WTC11 (cell line): Measurements from ENCODE around the gene GDF2. TPM values are rescaled to one million over a fixed set of nuclear protein-coding genes. Genes with fewer than 3 reads are reported as not detected.

Source experiments
- ATAC-seq: fragments of 200-7000 bp; cut with Tn5 transposase; 2 replicates; pipeline ENCODE4 v1.10.0; 2021; ENCODE audit warnings: mild to moderate bottlenecking, moderate library complexity
- CTCF ChIA-PET: fragments of 300-600 bp; sonication (Branson Sonifier 250); formaldehyde crosslinking; loops from one replicate; lab custom pipeline; 2021; ENCODE audit warnings: antibody characterized with exemption; lab: Charles Lee
- POLR2A ChIA-PET: fragments of 350-600 bp; sonication (Branson Sonifier 250); formaldehyde crosslinking; loops from one replicate; lab custom pipeline; 2021; ENCODE audit warnings: antibody characterized with exemption; lab: Charles Lee
- DNase-seq: peaks from one replicate; pipeline ENCODE4 v3.0.0; 2021; ENCODE audit warnings: low spot score
- H3K27ac Mint-ChIP-seq: 2 replicates; pipeline ENCODE4 v1.8.0; 2021; ENCODE audit warnings: mixed read lengths
- H3K27me3 Mint-ChIP-seq: 2 replicates; pipeline ENCODE4 v1.8.0; 2021; ENCODE audit warnings: low read depth, mild to moderate bottlenecking, moderate library complexity, mixed read lengths
- H3K36me3 Mint-ChIP-seq: 2 replicates; pipeline ENCODE4 v1.8.0; 2021; ENCODE audit warnings: mixed read lengths
- H3K4me1 Mint-ChIP-seq: 2 replicates; pipeline ENCODE4 v1.8.0; 2022; ENCODE audit warnings: mixed read lengths
- H3K4me3 Mint-ChIP-seq: 2 replicates; pipeline ENCODE4 v1.8.0; 2021; ENCODE audit warnings: mild to moderate bottlenecking, moderate library complexity, mixed read lengths
- H3K9me3 Mint-ChIP-seq: 2 replicates; pipeline ENCODE4 v1.8.0; 2021; ENCODE audit warnings: mixed read lengths
- ESRRA ChIP-seq: sonication (generic); formaldehyde crosslinking; IDR thresholded peaks from 2 replicates; pipeline ENCODE4 v1.8.1; 2022; ENCODE audit warnings: mild to moderate bottlenecking, missing genetic modification reagents, borderline replicate concordance
- GTF2I ChIP-seq: fragments of 250-450 bp; sonication (Bioruptor Pico); conservative IDR thresholded peaks from 2 replicates; pipeline ENCODE4 v1.4.0; 2021; ENCODE audit warnings: mild to moderate bottlenecking
- MYBL2 ChIP-seq: sonication (generic); formaldehyde crosslinking; IDR thresholded peaks from 2 replicates; pipeline ENCODE4 v1.8.1; 2023; ENCODE audit warnings: mild to moderate bottlenecking, moderate library complexity, missing genetic modification reagents
- NR1H2 ChIP-seq: sonication (generic); formaldehyde crosslinking; IDR thresholded peaks from 2 replicates; pipeline ENCODE4 v1.9.0; 2021; ENCODE audit warnings: mild to moderate bottlenecking, moderate library complexity, missing genetic modification reagents
- NR3C1 ChIP-seq: sonication (generic); formaldehyde crosslinking; conservative IDR thresholded peaks from 2 replicates; pipeline ENCODE4 v1.8.1; 2023; ENCODE audit warnings: low read depth, mild to moderate bottlenecking, missing genetic modification reagents
- OVOL2 ChIP-seq: fragments of 250-450 bp; sonication (Bioruptor Pico); IDR thresholded peaks from 2 replicates; pipeline ENCODE4 v1.9.0; 2021; ENCODE audit warnings: mild to moderate bottlenecking, borderline replicate concordance
- SMAD3 ChIP-seq: sonication (generic); formaldehyde crosslinking; IDR thresholded peaks from 2 replicates; pipeline ENCODE4 v1.8.0; 2022; ENCODE audit warnings: missing genetic modification reagents, mild to moderate bottlenecking, borderline replicate concordance
- TCF7 ChIP-seq: sonication (generic); formaldehyde crosslinking; IDR thresholded peaks from 2 replicates; pipeline ENCODE4 v1.8.0; 2022; ENCODE audit warnings: mild to moderate bottlenecking, low read depth, missing genetic modification reagents, moderate library complexity
- ZNF121 ChIP-seq: sonication (generic); formaldehyde crosslinking; IDR thresholded peaks from 2 replicates; pipeline ENCODE4 v1.8.0; 2023; ENCODE audit warnings: missing genetic modification reagents
- ZNF219 ChIP-seq: sonication (generic); formaldehyde crosslinking; IDR thresholded peaks from 2 replicates; pipeline ENCODE4 v1.8.0; 2023; ENCODE audit warnings: missing genetic modification reagents, mild to moderate bottlenecking, borderline replicate concordance
- ZNF263 ChIP-seq: sonication (generic); formaldehyde crosslinking; IDR thresholded peaks from 2 replicates; pipeline ENCODE4 v1.8.1; 2022; ENCODE audit warnings: low read depth, mild to moderate bottlenecking, moderate library complexity, missing genetic modification reagents
- ZNF671 ChIP-seq: fragments of 250-450 bp; sonication (Bioruptor Pico); IDR thresholded peaks from 2 replicates; pipeline ENCODE4 v1.8.0; 2021; ENCODE audit warnings: mild to moderate bottlenecking
- total RNA-seq: library from RNA; stranded (reverse); gene quantifications from 3 replicates; pipeline ENCODE4 v1.2.3, GENCODE V29; 2021
- TF ChIP-seq, protein P1 (sequence below): sonication (generic); formaldehyde crosslinking; IDR thresholded peaks from 2 replicates; pipeline ENCODE4 v1.8.0; 2022; ENCODE audit warnings: mild to moderate bottlenecking, missing genetic modification reagents
- TF ChIP-seq, protein P2 (sequence below): fragments of 200-600 bp; IDR thresholded peaks from 2 replicates; pipeline ENCODE4 v1.8.0; 2022; ENCODE audit warnings: antibody characterized with exemption
- TF ChIP-seq, protein P3 (sequence below): sonication (generic); formaldehyde crosslinking; IDR thresholded peaks from 2 replicates; pipeline ENCODE4 v1.8.1; 2022; ENCODE audit warnings: missing genetic modification reagents, borderline replicate concordance
- TF ChIP-seq, protein P4 (sequence below): sonication (generic); formaldehyde crosslinking; IDR thresholded peaks from 2 replicates; pipeline ENCODE4 v1.8.0; 2022; ENCODE audit warnings: mild to moderate bottlenecking, missing genetic modification reagents
- TF ChIP-seq, protein P5 (sequence below): sonication (generic); formaldehyde crosslinking; IDR thresholded peaks from 2 replicates; pipeline ENCODE4 v1.8.1; 2022; ENCODE audit warnings: low read depth, mild to moderate bottlenecking, moderate library complexity, missing genetic modification reagents, borderline replicate concordance
- TF ChIP-seq, protein P6 (sequence below): sonication (generic); formaldehyde crosslinking; IDR thresholded peaks from 2 replicates; pipeline ENCODE4 v1.8.0; 2022; ENCODE audit warnings: missing genetic modification reagents
- TF ChIP-seq, protein P7 (sequence below): sonication (generic); formaldehyde crosslinking; IDR thresholded peaks from 2 replicates; pipeline ENCODE4 v1.8.1; 2023; ENCODE audit warnings: mild to moderate bottlenecking, missing genetic modification reagents, moderate library complexity
- TF ChIP-seq, protein P8 (sequence below): sonication (generic); formaldehyde crosslinking; IDR thresholded peaks from 2 replicates; pipeline ENCODE4 v1.8.1; 2023; ENCODE audit warnings: mild to moderate bottlenecking, missing genetic modification reagents
- TF ChIP-seq, protein P9 (sequence below): sonication (generic); formaldehyde crosslinking; IDR thresholded peaks from 2 replicates; pipeline ENCODE4 v1.8.0; 2023; ENCODE audit warnings: missing genetic modification reagents
- TF ChIP-seq, protein P10 (sequence below): fragments of 250-450 bp; sonication (Bioruptor Pico); conservative IDR thresholded peaks from 2 replicates; pipeline ENCODE4 v1.9.0; 2021; ENCODE audit warnings: mild to moderate bottlenecking

GDF2 gene
- total RNA-seq, 1 experiment from 2014 or later = not detected

DNA sequence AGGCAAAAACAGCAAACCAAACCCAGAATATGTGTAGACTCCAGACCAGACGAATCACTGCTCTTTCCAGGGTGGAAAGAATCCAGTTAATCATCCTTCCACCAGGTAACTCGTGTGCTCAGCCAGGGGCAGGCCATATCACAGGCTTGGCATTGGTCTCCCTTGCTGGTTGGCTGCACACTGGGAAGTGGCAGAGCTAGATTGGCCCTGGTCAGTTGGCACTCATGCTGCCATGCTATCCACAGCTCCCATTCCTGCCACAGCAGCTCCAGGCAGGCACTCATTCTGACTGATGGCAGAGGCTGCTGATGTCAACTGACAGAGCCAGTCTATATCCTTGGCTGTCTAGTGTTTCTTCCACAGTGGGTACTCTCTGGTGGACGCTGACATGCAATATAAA is 31.9 kb upstream of the GDF2 start (continued):
- TF ChIP-seq, protein P1, sequence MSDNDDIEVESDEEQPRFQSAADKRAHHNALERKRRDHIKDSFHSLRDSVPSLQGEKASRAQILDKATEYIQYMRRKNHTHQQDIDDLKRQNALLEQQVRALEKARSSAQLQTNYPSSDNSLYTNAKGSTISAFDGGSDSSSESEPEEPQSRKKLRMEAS (CRISPR knock-in tag) = no peak
- TF ChIP-seq ZNF219 (CRISPR knock-in tag) (no peak), MYBL2 (CRISPR knock-in tag) (no peak), ZNF121 (no peak)
- TF ChIP-seq, all 79 proteins: peak for 0

DNA sequence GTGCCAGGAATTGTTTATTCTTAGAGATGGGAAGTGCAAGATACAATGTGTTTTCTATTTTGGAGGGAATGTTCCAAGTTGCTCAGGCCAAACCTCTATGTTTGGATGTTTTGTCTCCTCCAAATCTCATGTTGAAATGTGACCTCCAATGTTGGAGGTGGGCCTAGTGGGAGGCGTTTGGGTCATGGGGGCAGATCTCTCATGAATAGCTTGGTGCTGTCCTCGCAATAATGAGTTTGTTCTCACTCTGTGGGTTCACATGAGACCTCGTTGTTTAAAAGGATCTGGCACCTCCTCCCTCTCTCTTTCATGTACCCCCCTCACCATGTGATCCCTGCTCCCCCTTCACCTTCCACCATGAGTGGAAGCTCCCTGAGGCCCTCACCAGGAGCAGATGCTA is 30.6 kb upstream of the GDF2 start:
- Mint-ChIP-seq H3K27me3 (0 out of 2 replicates have a peak, but pooled peaks cover 2% of the 10 kb centered on the region), H3K27ac (no peak overlapping the region), H3K9me3 (no peaks in the 10 kb centered on the region), H3K4me1 (peaks cover 7% of the 10 kb centered on the region), H3K36me3 (no peaks in the 10 kb centered on the region), H3K4me3 (no peak overlapping the region)
- ChIA-PET POLR2A (no interaction called here), CTCF (no interaction called here)
- DNase-seq (no peak), ATAC-seq (no peak)
- TF ChIP-seq, protein P2, sequence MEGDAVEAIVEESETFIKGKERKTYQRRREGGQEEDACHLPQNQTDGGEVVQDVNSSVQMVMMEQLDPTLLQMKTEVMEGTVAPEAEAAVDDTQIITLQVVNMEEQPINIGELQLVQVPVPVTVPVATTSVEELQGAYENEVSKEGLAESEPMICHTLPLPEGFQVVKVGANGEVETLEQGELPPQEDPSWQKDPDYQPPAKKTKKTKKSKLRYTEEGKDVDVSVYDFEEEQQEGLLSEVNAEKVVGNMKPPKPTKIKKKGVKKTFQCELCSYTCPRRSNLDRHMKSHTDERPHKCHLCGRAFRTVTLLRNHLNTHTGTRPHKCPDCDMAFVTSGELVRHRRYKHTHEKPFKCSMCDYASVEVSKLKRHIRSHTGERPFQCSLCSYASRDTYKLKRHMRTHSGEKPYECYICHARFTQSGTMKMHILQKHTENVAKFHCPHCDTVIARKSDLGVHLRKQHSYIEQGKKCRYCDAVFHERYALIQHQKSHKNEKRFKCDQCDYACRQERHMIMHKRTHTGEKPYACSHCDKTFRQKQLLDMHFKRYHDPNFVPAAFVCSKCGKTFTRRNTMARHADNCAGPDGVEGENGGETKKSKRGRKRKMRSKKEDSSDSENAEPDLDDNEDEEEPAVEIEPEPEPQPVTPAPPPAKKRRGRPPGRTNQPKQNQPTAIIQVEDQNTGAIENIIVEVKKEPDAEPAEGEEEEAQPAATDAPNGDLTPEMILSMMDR = no peak
- TF ChIP-seq TCF7 = no peak
- no peak for TF ChIP-seq NR1H2 (CRISPR knock-in tag)
- TF ChIP-seq, protein P3, sequence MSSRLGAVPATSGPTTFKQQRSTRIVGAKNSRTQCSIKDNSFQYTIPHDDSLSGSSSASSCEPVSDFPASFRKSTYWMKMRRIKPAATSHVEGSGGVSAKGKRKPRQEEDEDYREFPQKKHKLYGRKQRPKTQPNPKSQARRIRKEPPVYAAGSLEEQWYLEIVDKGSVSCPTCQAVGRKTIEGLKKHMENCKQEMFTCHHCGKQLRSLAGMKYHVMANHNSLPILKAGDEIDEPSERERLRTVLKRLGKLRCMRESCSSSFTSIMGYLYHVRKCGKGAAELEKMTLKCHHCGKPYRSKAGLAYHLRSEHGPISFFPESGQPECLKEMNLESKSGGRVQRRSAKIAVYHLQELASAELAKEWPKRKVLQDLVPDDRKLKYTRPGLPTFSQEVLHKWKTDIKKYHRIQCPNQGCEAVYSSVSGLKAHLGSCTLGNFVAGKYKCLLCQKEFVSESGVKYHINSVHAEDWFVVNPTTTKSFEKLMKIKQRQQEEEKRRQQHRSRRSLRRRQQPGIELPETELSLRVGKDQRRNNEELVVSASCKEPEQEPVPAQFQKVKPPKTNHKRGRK (CRISPR knock-in tag) = no peak
- TF ChIP-seq, protein P4, sequence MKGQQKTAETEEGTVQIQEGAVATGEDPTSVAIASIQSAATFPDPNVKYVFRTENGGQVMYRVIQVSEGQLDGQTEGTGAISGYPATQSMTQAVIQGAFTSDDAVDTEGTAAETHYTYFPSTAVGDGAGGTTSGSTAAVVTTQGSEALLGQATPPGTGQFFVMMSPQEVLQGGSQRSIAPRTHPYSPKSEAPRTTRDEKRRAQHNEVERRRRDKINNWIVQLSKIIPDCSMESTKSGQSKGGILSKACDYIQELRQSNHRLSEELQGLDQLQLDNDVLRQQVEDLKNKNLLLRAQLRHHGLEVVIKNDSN (CRISPR knock-in tag) = no peak
- TF ChIP-seq NR3C1 (CRISPR knock-in tag) = no peak
- TF ChIP-seq, protein P5, sequence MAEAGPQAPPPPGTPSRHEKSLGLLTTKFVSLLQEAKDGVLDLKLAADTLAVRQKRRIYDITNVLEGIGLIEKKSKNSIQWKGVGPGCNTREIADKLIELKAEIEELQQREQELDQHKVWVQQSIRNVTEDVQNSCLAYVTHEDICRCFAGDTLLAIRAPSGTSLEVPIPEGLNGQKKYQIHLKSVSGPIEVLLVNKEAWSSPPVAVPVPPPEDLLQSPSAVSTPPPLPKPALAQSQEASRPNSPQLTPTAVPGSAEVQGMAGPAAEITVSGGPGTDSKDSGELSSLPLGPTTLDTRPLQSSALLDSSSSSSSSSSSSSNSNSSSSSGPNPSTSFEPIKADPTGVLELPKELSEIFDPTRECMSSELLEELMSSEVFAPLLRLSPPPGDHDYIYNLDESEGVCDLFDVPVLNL (CRISPR knock-in tag) = no peak
- TF ChIP-seq, protein P6, sequence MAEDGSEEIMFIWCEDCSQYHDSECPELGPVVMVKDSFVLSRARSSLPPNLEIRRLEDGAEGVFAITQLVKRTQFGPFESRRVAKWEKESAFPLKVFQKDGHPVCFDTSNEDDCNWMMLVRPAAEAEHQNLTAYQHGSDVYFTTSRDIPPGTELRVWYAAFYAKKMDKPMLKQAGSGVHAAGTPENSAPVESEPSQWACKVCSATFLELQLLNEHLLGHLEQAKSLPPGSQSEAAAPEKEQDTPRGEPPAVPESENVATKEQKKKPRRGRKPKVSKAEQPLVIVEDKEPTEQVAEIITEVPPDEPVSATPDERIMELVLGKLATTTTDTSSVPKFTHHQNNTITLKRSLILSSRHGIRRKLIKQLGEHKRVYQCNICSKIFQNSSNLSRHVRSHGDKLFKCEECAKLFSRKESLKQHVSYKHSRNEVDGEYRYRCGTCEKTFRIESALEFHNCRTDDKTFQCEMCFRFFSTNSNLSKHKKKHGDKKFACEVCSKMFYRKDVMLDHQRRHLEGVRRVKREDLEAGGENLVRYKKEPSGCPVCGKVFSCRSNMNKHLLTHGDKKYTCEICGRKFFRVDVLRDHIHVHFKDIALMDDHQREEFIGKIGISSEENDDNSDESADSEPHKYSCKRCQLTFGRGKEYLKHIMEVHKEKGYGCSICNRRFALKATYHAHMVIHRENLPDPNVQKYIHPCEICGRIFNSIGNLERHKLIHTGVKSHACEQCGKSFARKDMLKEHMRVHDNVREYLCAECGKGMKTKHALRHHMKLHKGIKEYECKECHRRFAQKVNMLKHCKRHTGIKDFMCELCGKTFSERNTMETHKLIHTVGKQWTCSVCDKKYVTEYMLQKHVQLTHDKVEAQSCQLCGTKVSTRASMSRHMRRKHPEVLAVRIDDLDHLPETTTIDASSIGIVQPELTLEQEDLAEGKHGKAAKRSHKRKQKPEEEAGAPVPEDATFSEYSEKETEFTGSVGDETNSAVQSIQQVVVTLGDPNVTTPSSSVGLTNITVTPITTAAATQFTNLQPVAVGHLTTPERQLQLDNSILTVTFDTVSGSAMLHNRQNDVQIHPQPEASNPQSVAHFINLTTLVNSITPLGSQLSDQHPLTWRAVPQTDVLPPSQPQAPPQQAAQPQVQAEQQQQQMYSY (CRISPR knock-in tag) = no peak
- TF ChIP-seq, protein P7, sequence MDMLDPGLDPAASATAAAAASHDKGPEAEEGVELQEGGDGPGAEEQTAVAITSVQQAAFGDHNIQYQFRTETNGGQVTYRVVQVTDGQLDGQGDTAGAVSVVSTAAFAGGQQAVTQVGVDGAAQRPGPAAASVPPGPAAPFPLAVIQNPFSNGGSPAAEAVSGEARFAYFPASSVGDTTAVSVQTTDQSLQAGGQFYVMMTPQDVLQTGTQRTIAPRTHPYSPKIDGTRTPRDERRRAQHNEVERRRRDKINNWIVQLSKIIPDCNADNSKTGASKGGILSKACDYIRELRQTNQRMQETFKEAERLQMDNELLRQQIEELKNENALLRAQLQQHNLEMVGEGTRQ (CRISPR knock-in tag) = no peak
- TF ChIP-seq GTF2I = no peak
- TF ChIP-seq ZNF263 (CRISPR knock-in tag) = no peak
- TF ChIP-seq, protein P8, sequence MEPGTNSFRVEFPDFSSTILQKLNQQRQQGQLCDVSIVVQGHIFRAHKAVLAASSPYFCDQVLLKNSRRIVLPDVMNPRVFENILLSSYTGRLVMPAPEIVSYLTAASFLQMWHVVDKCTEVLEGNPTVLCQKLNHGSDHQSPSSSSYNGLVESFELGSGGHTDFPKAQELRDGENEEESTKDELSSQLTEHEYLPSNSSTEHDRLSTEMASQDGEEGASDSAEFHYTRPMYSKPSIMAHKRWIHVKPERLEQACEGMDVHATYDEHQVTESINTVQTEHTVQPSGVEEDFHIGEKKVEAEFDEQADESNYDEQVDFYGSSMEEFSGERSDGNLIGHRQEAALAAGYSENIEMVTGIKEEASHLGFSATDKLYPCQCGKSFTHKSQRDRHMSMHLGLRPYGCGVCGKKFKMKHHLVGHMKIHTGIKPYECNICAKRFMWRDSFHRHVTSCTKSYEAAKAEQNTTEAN (CRISPR knock-in tag) = no peak
- no peak for TF ChIP-seq ZNF671 (CRISPR knock-in tag)
- TF ChIP-seq ESRRA (CRISPR knock-in tag) = no peak
- TF ChIP-seq OVOL2 (CRISPR knock-in tag) = no peak
- TF ChIP-seq, protein P9, sequence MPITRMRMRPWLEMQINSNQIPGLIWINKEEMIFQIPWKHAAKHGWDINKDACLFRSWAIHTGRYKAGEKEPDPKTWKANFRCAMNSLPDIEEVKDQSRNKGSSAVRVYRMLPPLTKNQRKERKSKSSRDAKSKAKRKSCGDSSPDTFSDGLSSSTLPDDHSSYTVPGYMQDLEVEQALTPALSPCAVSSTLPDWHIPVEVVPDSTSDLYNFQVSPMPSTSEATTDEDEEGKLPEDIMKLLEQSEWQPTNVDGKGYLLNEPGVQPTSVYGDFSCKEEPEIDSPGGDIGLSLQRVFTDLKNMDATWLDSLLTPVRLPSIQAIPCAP (CRISPR knock-in tag) = no peak
- TF ChIP-seq, protein P10, sequence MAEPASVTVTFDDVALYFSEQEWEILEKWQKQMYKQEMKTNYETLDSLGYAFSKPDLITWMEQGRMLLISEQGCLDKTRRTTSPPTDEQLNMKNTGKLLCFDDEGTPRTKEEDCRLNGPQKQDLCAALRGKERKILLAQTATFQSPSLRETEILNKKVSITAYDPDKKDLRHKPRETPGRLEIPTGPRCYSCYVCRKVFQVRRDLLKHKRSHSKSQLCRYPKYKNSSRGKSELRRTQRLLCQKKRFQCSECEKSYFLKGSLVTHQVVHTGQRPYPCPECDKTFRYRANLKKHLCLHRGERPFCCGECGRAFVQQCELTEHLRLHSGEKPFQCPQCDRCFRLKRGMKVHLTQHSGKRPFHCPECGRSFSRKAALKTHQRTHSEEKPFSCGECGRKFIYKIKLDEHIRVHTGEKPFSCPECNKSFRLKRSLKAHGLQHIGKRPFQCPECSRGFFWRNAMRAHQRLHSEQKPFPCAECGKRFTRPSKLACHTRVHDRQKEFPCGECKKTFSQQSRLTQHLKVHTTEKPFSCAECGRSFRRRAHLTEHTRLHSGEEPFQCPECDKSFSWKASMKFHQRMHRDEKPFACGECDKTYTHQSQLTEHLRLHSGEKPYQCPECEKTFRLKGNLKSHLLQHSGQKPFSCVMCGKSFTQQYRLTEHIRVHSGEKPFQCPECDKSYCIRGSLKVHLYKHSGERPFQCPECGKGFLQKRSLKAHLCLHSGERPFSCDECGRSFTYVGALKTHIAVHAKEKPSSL (CRISPR knock-in tag) = no peak
- no peak for TF ChIP-seq ZNF219 (CRISPR knock-in tag)
- TF ChIP-seq SMAD3 (CRISPR knock-in tag) = no peak
